Activated CD4-positive, alpha-beta T cell treated with anti-CD3 and anti-CD28 coated beads, Interleukin-2, amount 50 U/mL, for 4 hours (primary cell): ENCODE measurements around the gene NT5E.
"Not testable (repeated sequence)": the region's sequence is repeated elsewhere in the genome, so short reads cannot be mapped to it uniquely, and the experiment has no call there.

Source experiments
- DNase-seq, 2 experiments: peaks; one replicate each; pipeline ENCODE4 v3.0.0-alpha.2; 2020

The NT5E gene

GRCh38 chr6:85494547-85495536 is 45.0 kb downstream of the NT5E start:
- no peak for DNase-seq

GRCh38 chr6:85496009-85496579 is 46.2 kb downstream of the NT5E start:
- no peak for DNase-seq

GRCh38 chr6:85496856-85497255 is 47.0 kb downstream of the NT5E start:
- DNase-seq = no peak

DNA sequence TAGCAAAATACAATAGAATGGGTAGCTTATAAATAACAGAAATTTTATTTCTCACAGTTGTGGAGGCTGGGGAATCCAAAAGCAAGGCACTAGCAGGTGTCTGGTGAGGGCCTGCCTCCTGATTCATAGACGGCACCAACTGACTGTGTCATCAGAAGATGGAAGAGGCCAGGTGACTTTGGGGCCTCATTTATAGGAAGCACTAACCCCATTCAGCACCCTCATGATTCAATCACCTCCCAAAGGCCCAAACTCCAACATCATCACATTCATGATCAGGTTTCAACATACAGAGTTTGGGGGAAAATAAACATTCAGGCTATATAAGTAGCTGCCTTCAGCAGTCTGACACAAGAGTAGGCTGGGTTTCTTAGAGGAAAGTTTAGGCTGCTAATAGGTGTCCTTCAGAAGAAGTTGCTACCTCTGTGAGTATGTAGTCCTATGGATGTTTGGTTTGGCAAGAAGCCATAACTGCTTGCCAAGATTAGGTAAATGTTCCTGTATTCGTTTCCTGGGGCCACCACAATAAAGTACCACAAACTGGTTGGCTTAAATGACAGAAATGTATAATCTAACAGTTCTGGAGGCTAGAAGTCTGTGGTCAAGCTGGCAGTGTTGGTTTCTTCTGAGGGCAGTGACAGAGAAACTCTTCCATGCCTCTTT is 48.8 kb downstream of the NT5E start:
- no peak for DNase-seq

- no peak for DNase-seq
Observed at GRCh38 chr6:85506441-85507093, 56.7 kb downstream of the NT5E start.

DNA sequence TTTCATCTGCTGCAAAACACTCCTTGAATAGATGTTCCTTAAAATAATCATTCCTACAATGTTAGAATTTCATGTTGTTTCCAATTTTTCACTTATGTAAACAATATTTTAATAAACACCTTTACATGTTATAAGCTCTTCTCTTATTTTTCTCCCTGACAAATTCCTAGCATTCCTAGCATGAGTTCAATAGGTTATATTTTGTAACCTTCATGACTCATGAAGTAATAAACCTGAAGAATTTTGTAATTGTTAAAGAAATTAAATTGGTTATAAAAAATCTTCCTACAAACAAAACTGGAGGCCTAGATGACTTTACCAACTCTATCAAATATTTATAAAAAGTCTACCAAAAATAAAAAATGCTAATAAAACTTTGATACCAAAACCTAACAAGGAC is 66.3 kb downstream of the NT5E start:
- DNase-seq = no peak

GRCh38 chr6:85524281-85524680 is 74.4 kb downstream of the NT5E start:
- not testable (repeated sequence) for DNase-seq

DNA sequence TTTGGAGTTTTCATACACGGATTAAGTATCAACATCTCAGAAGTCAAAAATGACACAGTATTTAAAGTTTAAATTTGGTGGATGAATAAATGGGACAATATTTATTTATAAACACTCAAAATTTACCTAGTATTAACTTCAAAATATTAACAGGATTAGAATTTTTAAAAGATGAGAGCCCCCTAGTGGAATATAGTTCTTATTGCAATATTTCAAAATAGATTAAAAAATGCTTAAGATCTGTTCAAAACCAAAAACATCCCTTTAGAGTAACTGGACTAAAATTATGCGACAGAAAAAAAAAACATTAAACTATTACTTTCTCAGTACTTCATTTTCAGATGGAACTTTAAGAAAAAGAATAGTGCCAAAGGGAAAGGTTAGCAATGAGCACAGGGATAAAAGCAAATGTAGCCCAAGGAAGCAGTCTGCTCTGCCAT is 87.2 kb downstream of the NT5E start:
- no peak for DNase-seq

GRCh38 chr6:85544776-85545175 is 94.9 kb downstream of the NT5E start:
- no peak for DNase-seq
